GM12874 (cell line): ENCODE data around the gene TTC22.

ENCODE experiments used
- TF ChIP-seq, protein P1 (sequence below): IDR thresholded peaks from 2 replicates; pipeline ENCODE4 v1.5.1; 2011; ENCODE audit warnings: low read depth, mild to moderate bottlenecking, control low read depth, low read length, moderate library complexity; ENCODE audit not compliant: insufficient read depth

The TTC22 gene

DNA sequence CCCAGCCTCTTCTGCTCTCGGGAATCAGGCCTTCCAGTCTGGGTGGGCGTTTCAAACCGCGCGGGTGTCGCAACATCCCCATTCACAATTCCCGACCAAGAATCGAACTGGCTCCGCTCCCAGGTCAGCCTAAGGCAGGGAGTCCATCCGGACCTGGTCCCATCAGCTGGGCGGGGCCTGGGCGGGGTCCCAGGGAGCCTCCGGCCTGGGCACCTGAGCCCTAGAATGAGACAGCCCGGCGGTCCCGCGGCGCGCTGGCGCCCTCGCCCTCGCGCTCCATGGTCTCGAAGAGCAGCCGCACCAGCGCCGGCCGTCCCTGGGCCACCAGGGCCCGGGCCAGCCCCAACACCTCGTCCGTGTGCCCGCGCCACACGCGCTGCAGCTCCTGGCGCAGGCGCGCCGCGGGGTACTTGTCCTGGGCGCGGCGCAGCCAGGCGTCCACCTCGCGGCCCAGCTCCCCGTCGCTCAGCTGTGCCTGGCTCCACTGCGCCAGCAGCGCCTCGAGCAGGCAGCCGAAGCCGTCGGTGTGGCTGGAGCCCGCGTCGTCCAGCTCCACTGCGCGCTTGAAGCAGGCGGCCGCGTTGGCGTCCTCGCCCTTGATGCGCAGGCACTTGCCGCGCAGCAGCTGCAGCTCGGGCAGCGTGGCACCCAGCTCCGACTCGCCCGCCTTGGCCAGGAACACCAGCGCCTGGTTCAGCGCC is 19.9 kb downstream of the TTC22 start:
- TF ChIP-seq, protein P1, sequence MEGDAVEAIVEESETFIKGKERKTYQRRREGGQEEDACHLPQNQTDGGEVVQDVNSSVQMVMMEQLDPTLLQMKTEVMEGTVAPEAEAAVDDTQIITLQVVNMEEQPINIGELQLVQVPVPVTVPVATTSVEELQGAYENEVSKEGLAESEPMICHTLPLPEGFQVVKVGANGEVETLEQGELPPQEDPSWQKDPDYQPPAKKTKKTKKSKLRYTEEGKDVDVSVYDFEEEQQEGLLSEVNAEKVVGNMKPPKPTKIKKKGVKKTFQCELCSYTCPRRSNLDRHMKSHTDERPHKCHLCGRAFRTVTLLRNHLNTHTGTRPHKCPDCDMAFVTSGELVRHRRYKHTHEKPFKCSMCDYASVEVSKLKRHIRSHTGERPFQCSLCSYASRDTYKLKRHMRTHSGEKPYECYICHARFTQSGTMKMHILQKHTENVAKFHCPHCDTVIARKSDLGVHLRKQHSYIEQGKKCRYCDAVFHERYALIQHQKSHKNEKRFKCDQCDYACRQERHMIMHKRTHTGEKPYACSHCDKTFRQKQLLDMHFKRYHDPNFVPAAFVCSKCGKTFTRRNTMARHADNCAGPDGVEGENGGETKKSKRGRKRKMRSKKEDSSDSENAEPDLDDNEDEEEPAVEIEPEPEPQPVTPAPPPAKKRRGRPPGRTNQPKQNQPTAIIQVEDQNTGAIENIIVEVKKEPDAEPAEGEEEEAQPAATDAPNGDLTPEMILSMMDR = no peak

DNA sequence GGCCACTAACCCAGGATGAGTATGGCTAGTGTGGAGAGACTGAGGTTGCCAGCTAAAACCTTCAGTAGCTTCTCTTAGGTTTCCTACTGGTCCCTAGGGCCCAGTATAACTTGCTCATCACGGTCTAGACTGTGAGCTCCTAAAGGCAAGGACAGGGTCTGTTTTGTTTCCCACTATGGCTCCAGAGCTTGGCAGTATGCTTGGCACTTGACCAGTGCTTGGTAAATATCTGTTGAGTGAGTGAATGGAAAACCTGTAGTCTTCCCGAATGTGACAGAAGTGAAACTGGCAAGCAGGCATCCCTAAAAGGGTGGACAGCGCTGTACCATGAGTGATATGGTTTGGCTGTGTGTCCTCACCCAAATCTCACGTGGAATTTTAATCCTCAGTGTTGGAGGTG is 23.7 kb downstream of the TTC22 start:
- TF ChIP-seq, protein P1 = no peak

DNA sequence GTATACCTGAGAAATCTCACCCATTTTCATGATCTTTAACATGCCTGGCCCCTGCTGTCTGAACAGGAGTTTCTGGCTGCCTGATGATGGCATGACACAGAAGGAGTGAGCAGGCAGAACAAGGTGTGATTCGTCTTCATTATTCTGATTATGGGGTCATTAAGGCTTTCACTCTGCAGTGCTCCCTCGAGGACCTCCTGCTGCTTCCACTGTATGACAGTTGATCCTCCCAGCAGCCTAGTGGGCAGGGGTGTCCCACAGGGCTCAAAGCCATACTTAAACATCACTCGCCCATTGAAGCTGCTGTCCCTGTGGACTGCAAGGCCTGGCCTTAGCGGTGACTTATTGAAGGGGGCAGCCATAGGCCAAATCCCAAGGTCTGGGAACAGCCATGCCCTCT is 24.1 kb downstream of the TTC22 start:
- TF ChIP-seq, protein P1 = no peak

DNA sequence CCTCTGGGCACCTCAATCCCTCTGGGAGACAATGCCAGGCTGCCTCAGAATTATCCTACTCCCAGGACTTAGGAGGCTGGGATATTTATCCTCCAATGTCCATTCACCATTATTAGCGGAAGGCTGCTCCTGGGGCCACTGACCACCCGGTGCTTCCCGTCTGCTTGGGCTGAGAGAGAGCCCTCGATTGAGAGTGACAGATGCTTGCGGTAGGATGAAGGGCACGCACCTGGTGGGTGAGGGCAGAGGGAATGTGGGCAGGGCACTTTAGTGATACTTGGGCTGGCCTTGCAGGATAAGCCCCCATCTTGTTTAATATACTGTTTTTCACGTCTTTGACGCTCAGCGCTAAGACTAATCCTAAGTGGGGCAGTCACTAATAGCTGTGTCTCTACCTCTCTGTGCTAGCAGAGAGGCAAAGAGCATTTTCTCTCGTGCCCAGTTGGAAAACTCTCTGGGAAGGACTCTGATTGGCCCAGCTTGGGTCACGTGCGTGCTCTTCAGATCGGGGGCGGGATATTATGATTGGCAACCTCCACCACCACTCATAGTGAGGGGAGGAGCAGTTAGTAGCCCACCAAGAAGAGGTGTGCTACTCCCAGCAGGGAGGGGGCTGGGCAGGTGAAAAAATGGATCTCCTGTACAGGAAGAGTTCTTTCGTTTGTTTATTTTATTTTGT is 26.2 kb downstream of the TTC22 start:
- TF ChIP-seq, protein P1 = no peak

DNA sequence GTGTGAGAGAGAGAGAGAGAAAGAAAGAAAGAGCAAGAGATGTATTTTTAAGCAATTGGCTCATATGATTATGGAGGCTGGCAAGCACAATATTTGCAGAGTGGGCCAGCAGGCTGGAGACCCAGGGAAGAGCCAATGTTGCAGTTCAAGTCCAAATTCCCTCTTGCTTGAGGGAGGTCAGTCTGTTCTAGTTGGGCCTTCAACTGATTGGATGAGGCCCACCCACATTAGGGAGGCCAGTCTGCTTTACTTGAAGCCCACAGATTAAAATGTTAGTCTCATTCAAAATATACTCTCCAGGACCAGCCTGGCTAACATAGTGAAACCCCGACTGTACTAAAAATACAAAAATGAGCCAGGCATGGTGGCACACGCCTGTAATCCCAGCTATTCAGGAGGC is 28.2 kb downstream of the TTC22 start:
- TF ChIP-seq, protein P1 = no peak

DNA sequence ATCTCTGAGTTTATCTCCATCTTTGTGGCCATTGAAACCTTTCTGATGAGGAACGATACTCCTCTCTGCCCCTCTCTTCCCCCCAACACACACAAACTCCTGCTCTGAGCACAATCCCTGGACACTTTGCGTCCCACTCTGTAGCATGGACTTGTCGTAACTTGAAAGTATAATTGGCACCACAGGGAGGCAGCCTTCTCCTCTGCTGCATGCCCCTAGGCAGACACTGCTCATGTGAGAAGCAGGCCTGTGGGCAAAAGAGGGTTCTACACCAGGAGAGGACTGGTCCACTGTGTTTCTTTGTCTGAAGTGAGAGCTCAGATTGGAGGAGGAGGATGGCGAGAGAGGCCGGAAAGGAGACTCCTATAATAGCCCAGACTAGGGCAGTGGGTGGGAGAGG is 33.0 kb downstream of the TTC22 start:
- TF ChIP-seq, protein P1 = peak; percentile 7; the same call in 1 of the 2 replicates

DNA sequence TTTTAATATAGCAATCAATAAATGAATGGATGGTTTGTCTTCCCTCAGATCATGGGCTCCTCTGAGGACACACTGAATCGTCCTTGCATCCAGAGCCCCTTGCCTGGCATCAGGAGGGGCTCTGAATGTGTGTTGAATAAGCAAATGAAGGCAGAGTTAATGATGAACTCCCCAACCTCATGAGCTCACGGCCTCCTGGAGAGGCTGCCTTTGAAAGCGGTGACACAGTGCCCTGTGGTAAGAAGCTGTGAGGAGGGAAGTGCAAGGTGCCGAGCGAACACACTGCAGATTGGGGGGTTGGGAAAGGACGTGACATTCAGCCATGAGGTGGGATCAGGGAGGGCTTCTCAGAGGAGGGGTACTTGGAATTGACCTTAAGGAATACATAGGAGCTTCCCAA is 33.6 kb downstream of the TTC22 start:
- TF ChIP-seq, protein P1 = no peak
